HG02840 (cell line): ENCODE measurements around the gene TFCP2.
A peak's percentile ranks its signal among the peaks of the same experiment; 100 is the strongest.

Experiments used
- ATAC-seq: cut with Tn5 transposase; IDR thresholded peaks from one replicate; pipeline ENCODE4 v1.9.1; 2021; ENCODE audit warnings: mild to moderate bottlenecking, moderate library complexity, moderate number of reproducible peaks; ENCODE audit not compliant: unreplicated experiment, low FRiP score

The TFCP2 gene

DNA sequence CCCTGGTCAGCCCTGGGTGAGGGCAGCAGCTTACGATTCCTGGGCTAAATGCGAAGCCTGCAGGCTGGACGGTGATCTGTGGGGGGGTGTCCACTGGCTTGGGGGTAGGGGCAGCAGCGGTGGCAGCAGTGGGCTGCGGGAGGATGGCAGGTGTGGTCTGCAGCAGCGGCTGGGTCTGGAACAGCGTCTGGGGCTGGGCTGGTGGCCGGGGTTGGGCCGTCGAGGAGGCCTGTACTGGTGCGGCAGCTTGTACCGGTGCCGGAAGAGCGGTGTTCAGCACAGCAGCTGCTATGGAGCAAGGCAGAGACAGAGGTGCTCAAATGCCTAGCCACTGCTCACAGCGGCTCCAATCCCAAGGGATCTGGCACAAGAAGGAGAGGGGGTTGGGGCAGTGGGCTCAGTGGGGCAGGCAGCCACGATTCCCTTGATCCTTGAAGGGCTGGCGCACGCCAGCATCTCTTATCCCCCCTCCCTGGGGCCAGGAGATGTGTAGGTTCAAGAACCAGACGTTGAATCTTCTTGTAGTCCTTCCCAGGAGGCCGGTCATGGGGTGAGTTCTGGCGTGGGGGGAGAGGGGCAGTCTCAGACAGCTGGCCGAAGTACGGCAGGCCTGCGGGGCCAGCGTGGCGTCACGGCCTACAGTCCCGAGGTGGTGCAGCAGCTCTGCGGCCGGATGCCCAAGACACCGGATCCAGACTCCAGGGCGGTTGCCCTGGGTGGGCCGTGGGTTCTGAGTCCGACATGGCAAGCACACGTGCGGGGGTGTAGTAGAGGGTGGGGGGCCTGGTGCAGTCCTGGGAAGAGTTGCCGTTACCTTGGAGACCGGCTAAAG lies 25.0 kb upstream of the TFCP2 start:
- no peak for ATAC-seq

DNA sequence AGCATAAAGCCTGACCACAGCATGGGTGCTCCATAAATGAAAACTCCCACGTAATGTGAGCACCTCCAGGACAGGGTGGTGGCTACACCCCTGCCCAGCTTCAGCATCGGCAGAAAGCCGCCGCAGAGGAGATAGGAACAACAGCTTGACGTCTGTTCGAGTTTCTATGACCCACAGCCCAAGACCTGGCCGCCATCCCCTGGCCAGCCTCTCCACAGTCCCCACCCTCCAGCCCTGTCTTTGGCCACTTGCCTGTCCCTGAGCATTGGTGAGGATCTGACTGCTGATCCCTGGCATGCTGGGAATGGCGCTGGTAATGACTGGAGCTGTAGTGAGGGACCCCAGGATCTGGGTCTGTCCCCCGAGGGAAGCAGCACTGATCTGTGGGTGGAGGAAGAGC lies 23.6 kb upstream of the TFCP2 start:
- no peak for ATAC-seq

DNA sequence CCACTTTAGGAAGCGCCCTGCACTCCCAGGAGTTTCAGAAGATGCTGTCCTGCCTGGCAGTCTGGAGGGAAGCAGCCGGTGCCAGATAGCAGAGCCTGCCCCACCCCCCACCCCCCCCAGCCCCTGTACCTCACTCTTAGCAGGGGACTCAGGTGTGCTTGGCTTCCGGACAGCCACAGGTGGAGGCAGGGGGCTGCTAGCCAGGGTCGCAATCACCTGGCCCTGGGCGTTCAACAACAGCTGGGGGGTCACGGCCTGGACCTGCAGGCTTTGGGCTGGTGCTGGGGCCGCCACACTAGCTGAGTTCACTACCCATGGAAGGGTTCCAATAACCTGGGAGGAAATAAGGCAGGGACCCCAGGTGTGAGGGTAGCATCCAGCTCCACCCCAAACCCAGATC lies 22.9 kb upstream of the TFCP2 start:
- no peak for ATAC-seq

DNA sequence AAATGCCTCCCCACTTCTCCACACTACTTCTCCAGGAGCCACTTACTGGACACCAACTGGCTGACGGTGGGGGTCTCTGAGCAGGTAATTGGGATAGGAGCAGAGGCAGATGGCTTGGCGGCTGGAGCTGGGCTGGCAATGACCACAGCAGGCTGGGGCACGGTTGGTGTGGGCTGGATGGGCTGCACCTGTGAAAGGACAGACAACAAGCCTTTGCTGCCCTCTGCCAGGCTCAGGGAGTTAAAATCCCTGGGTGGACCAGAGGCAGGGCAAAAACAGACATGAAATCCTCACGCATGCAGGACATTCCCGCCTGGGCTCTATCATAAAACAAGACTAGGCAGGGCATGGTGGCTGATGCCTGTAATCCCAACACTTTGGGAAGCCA lies 19.3 kb upstream of the TFCP2 start:
- ATAC-seq = no peak

DNA sequence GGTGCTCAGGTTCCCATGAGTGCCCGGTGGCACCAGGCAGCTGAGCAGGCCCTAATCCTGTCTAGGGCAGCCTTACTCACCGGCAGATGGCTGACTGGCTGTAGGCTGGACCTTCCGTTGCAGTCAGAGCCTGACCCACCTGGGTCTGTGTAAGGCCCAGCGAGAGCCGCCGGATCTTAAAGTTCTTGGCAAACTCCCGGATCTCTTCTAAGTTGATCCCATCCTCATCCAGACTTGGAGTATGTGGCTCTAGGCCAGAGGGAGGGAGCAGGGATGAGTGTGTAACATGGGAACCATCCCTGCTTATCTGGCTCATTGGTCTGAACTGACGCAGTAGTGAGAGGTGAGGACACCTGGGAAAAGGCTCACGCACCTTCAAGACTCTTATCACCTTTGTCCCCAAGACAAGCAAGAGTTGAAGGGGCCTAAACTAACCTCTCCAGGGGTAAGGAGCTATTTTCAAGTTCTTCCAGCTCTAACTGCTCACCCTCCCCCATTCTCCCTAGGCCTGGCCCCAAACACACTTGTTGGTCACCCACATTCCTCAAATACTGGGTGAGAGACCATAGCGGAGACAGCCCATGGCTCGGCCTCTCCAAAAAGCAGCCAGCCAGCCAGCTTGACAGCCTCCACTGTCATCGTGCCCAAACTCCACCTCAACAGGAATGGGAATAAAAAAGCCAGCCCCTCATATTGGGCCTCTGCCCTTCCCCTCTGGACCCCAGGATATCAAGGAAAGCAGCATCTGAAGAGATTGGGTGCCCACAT lies 18.8 kb upstream of the TFCP2 start:
- no peak for ATAC-seq

DNA sequence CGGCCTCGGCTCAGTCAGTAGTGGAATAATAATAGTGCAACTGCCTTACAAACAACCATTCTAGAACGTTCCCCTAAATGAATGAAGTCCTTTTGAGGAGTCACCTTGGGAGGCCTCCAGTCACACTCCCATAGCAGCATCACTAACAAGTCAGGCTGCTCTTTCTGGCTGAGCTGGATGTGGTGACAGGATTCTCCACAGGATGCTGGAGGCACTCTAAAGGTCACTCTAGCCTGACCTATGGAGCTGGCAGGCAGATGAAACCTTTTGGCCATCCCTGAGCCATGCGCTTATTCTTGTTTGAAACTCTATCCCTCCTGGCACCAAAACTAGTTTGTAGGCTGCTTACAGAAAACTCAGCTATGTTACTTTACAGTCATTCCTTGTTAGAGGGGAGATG lies 17.9 kb upstream of the TFCP2 start:
- ATAC-seq = no peak

DNA sequence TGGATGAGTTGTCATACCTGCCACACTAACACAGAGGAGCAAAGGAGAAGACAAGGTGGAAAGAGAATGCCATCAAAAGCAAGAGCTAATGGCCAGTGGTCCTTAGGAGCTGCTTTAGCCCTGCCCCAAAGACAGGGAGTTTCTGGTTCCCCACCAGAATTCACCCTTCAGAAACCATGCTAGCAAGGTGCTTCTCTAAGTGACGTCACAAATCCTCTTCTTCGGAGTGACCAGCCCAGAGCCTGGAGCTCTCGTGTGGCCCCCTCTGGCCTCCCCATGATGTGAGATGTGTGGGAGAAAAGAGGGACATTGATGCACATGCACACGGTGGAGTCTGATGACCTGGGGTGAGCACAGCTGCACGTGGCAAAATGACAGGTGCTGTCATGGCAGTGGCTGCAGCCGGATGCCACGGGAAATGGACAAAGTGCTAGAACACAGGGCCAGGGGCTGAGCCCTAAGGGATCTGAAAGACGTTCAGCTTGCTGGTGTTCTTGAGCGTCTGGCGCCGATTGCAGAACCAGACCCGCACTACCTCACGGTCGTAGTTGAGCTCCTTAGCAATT lies 16.9 kb upstream of the TFCP2 start:
- ATAC-seq = no peak

DNA sequence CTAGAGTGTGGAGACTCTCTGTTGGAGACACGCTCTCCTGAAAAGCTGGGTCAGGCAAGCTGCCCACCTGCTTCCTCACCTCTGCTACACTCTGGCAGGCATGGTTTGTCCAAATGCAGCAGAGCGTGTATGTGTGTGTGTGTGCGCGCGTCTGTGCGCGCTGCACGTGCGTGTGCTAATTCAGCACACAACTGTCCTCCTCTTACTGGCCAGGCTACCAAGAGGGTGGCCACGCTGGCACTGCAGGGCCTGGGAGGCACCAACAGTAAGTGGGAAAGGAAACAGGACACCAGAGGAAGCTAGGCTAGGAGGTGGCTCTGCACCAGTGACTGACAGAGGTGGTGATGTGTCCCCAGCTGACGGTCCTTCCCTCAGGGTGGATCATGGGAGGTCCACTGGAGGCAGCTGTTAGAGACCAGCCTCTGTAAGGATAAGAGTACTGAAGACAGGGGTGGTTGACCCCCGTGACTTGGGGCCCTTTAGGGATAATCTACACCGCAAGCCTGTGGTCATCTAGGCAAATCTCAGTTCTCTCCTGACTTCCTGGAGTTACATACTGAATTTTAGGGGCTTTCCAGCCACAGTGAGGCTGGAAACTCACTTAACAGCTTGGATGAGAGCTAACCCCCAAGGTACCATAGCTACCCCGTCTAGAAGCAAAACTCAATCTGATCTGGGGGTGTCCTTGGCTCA lies 15.6 kb upstream of the TFCP2 start:
- peak; percentile 55 for ATAC-seq

DNA sequence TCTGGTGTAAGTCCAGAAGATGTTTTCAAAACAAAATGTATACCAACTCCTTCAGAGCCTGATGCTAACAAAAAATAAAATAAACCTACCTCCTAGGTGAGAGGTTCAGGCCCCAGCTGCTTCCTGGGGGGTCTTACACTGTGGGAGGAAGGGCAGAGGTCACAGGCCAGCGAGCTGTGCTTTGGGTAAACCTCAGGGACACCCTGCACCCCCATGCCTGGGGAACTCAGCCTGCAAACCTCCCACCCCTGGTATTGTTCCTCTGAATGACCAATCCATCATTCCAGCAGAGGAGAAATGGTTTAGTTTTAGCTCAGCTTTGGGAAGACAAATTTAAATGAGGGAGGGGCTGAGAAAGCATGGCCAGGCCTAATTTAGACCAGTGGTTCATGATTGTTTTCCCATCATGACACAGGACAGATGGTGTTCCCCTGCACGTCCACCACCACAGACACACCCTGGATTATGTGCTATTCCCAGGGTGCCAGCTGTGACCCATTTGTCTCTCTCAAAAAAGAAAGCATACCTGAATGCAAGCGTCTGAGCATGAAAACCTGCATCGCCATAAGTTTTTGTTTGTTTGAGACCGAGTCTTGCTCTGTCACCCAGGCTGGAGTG lies 14.5 kb upstream of the TFCP2 start:
- ATAC-seq = no peak

DNA sequence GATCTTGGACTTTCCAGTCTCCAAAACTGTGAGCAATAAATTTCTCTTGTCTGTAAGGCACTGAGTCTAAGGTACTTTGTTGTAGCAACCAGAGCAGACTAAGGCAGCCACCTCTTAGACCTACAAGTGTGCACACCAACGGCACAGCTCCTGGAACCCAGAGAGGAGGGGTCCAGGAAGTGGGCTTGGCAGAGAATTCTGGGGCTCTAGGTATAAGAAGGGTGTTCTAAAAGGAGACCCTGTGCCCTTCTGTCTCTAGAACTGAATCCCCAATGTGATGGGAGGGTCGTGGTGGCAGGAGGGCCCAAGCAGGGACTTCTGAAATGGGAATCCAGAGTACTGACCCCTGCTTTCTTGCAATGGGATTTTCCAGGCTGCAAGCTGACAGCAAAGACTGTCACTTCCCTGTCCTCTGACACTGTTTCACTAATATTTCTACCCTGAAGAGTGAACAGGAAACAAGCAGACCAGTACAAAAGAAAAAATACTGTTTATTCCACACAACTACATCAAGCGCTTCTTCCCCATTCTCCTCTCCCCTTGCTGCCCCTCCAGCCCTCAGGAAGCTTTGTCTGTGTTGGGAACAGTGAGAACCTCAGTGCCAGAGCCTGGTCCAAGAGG lies 13.6 kb upstream of the TFCP2 start:
- no peak for ATAC-seq

DNA sequence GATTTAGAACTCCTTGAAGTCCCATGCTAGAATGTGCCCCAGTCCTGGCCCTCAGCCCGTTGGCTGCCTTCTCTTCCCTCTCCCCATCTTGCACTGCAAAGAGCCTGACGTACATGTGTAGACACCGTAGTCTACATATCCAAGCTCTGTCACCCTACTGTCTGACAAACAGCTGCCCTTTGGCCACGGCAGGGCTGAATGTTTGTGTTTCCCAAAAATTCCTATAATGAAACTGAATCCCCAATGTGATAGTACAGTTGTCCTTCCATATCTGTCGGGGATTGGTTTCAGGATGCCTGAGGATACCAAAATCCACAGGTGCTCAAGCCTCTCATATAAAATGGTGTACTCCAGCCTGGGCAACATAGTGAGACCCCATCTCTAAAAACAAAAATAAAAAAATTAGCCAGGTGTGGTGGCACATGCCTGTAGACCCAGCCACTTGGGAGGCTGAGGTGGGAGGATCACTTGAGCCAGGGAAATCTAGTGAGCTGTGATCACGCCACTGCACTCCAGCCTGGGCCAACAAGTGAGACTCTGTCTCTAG lies 12.3 kb upstream of the TFCP2 start:
- no peak for ATAC-seq

DNA sequence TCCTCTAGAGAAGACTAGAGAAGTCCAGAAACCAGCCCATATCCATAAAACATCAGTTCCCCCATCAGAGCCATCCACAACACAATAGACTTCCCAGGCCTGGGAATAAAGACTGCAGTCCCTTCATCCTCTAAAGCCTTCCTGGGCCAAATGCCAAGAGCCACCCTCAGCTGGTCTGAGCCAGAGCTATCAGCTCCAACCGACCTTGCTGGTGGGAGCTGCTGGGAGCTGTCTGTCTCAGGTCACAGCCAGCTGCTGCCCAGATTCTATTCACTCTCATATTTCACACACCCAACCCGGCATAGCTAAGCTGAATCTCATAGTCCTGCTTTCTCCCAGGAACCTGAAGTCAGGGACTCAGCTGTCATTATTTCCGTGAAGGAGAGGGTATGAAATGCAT lies 10.9 kb upstream of the TFCP2 start:
- ATAC-seq = no peak

DNA sequence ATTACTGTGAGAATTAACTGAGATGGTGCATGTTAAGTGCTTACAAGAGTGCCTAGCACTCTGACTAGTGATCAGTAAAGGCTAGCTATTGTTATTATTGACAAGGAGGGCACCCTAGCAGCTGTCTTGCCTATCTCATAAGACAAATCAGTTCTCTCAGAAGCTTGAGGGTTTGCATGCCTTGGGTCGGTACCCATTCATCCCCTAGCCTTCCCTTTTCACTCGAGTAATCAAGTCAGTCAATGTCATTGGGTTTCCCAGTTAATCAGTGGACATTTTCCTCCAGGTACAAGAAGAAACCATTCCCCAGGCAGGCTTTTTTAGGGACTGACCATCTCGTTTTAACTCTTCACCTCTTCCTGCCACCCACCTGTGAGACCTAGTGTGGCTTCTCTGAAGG lies 10.4 kb upstream of the TFCP2 start:
- no peak for ATAC-seq

DNA sequence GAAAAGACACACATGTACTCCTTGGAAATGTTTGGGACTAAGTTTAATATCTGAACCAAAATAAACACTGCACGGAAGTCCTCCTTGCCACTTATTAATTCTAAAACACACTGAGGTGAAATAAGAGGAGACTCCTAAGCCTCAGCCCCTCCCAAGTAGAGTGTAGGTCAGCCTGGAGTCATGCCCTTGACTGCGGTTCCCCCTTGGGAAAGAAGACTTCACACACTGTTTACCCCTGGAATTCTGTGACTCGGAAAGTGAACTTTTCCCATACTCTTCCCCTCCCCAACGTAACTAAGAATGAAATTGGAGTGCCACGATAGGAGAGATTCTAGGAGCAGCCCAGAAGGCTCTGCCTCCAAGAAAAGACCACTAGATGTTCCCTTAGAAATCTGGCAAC lies 8.6 kb upstream of the TFCP2 start:
- no peak for ATAC-seq

DNA sequence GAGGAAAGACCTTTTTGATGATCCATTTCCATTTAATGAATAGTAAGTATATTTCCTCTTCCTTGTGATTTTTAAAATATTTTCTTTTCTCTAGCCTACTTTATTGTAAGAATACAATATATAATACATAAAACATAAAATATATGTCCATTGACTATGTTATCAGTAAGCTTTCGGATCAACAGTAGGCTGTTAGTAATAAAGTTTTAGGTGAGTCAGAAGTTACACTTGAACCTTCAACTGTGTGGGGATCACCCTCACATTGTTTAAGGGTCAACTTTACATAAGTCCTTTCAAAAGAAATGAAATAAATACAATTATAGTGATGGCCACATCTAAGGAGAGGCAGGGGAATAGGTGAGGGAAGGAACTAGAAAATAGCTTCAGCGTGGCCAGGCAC lies 5.0 kb upstream of the TFCP2 start:
- no peak for ATAC-seq

DNA sequence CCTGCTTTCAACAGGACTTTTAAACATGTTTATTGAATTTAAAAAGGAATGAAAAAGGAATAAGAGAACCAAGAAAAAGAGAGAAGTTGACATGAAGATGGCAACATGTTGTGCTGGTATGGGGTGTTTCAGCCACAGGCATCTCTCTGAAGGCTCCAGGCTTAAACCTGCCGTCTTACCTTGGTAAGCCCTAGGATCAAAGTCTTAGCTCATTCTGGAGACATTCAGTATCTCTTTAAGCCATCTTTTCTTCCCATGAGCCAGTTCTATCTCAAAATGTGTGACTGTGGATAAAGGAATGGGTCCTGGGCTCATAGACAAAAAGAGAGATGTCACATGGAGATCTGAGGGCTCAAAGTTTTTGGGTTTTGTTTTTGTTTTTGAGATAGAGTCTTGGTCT lies 1.6 kb upstream of the TFCP2 start:
- no peak for ATAC-seq

DNA sequence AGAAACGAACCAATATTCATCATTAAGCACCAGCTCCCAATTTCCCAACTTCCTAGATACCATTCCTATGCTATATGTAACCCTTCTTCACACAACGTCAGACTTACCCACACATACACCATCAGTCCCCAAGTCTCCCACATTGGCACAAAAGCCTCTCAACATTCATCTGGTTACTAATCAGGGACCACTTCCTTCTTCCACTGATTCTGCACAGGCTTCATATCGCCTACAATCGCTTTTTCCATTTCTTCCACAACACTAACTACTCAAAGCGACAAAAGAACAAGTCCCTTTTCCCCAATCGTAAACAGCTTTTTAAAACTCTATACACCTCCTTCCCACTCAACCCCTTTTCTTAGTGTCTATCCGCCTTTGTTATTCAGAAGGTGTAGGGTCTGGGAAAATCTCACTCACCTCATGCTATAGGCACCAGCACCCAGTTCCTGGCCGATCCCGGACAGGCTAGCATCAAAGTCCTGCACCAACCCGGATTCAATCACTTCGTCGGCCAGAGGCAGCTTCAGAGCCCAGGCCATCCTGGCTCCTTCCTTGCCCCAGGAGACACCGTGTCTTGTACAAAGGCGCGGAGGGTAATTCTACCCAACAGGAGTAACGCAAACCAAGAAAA lies 936 bp downstream of the TFCP2 start:
- peak; percentile 4 for ATAC-seq

DNA sequence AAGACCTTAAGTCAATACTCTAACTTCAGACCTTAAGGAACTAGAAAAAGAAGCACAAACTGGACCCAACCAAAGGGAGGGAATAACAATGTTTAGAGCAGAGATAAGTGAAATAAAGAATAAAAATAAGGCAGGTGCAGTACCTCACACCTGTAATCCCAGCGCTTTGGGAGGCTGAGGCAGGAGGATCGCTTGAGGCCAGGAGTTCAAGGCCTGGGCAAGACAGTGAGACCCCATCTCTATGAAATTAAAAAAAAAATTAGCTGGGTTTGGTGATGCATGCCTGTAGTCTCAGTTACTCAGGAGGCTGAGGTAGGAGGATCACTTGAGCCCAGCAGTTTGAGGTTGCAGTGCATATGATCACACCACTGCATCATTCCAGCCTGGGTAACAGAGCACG lies 9.1 kb downstream of the TFCP2 start:
- no peak for ATAC-seq

DNA sequence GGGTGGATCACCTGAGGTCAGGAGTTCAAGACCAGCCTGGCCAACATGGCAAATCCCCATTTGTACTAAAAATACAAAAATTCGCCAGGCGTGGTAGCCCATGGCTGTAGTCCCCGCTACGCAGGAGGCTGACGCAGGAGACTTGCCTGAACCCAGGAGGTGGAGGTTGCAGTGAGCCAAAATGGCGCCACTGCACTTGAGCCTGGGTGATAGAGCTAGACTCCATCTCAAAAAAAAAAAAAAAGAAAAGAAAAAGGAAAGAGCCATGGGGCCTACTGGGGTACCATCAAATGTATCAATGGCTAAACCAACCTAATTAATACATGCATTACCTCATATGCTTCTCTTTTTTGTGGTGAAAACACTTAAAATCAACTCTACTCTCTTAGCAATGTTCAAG lies 10.7 kb downstream of the TFCP2 start:
- no peak for ATAC-seq
